H9 (cell line): ENCODE data around the gene RASL10A. TPM values are rescaled to one million over a fixed set of nuclear protein-coding genes. Genes with fewer than 3 reads are reported as not detected.
A peak's percentile ranks its signal among the peaks of the same experiment; 100 is the strongest.

ENCODE experiments used
- DNase-seq: peaks from one replicate; pipeline ENCODE4 v3.0.0-alpha.2; 2017
- H2AFZ ChIP-seq: one replicate; pipeline ENCODE4 v1.6.1; 2013; ENCODE audit warnings: mild to moderate bottlenecking, low read length, control low read depth, moderate library complexity
- H2AK5ac ChIP-seq: 2 replicates; pipeline ENCODE4 v1.6.1; 2013; ENCODE audit warnings: low read length, control low read depth, mixed read lengths; ENCODE audit not compliant: insufficient read length
- H2BK120ac ChIP-seq: one replicate; pipeline ENCODE4 v1.6.1; 2013; ENCODE audit warnings: low read depth, mild to moderate bottlenecking, low read length, control low read depth, inconsistent platforms; ENCODE audit not compliant: poor library complexity, severe bottlenecking
- H2BK12ac ChIP-seq: 2 replicates; pipeline ENCODE4 v1.6.1; 2013; ENCODE audit warnings: low read length, control low read depth, mixed read lengths, low read depth; ENCODE audit not compliant: insufficient read length
- H2BK15ac ChIP-seq: 2 replicates; pipeline ENCODE4 v1.6.1; 2013; ENCODE audit warnings: low read depth, low read length, control low read depth
- H2BK20ac ChIP-seq: one replicate; pipeline ENCODE4 v1.6.1; 2013; ENCODE audit warnings: low read depth, mild to moderate bottlenecking, low read length, control low read depth, inconsistent platforms; ENCODE audit not compliant: poor library complexity, severe bottlenecking
- H2BK5ac ChIP-seq: 2 replicates; pipeline ENCODE4 v1.6.1; 2013; ENCODE audit warnings: low read length, control low read depth, mixed read lengths; ENCODE audit not compliant: insufficient read length
- H3K14ac ChIP-seq: 2 replicates; pipeline ENCODE4 v1.6.1; 2013; ENCODE audit warnings: low read length, control low read depth; ENCODE audit not compliant: insufficient read depth
- H3K18ac ChIP-seq: 2 replicates; pipeline ENCODE4 v1.6.1; 2013; ENCODE audit warnings: low read depth, mild to moderate bottlenecking, mixed read lengths, low read length, control low read depth; ENCODE audit not compliant: insufficient read length
- H3K23ac ChIP-seq: 2 replicates; pipeline ENCODE4 v1.6.1; 2013; ENCODE audit warnings: low read length, control low read depth, mixed read lengths, low read depth; ENCODE audit not compliant: insufficient read length
- H3K23me2 ChIP-seq: 2 replicates; pipeline ENCODE4 v1.6.1; 2013; ENCODE audit warnings: low read depth, mild to moderate bottlenecking, mixed read lengths, low read length, control low read depth; ENCODE audit not compliant: insufficient read length, poor library complexity, severe bottlenecking
- H3K27ac ChIP-seq: 2 replicates; pipeline ENCODE4 v1.5.1; 2013; ENCODE audit warnings: low read length, control low read depth, mixed read lengths, low read depth; ENCODE audit not compliant: insufficient read length
- H3K27me3 ChIP-seq: 2 replicates; pipeline ENCODE4 v1.6.1; 2013; ENCODE audit warnings: low read length, control low read depth, inconsistent platforms; ENCODE audit not compliant: insufficient read depth
- H3K4ac ChIP-seq: 2 replicates; pipeline ENCODE4 v1.6.1; 2013; ENCODE audit warnings: low read depth, mild to moderate bottlenecking, control low read depth, inconsistent platforms, low read length, moderate library complexity
- H3K4me1 ChIP-seq: 2 replicates; pipeline ENCODE4 v1.6.1; 2013; ENCODE audit warnings: low read length, control low read depth, inconsistent platforms; ENCODE audit not compliant: insufficient read depth
- H3K4me2 ChIP-seq: 2 replicates; pipeline ENCODE4 v1.6.1; 2013; ENCODE audit warnings: low read length, control low read depth, mixed read lengths; ENCODE audit not compliant: insufficient read length, insufficient read depth
- H3K56ac ChIP-seq: 2 replicates; pipeline ENCODE4 v1.6.1; 2013; ENCODE audit warnings: low read depth, mild to moderate bottlenecking, mixed read lengths, low read length, control low read depth; ENCODE audit not compliant: insufficient read length
- H3K79me1 ChIP-seq: 2 replicates; pipeline ENCODE4 v1.6.1; 2013; ENCODE audit warnings: low read depth, mild to moderate bottlenecking, moderate library complexity, low read length, control low read depth, inconsistent platforms; ENCODE audit not compliant: insufficient read depth, poor library complexity, severe bottlenecking
- H3K79me2 ChIP-seq: 2 replicates; pipeline ENCODE4 v1.6.1; 2013; ENCODE audit warnings: low read length, control low read depth, inconsistent platforms; ENCODE audit not compliant: insufficient read depth
- H3K9ac ChIP-seq: 2 replicates; pipeline ENCODE4 v1.6.1; 2013; ENCODE audit warnings: low read length, control low read depth, mixed read lengths; ENCODE audit not compliant: insufficient read length; ENCODE audit errors: extremely low read depth
- H3K9me3 ChIP-seq: one replicate; pipeline ENCODE4 v1.6.1; 2013; ENCODE audit warnings: low read depth, low read length, inconsistent platforms; ENCODE audit not compliant: control insufficient read depth
- H3T11ph ChIP-seq: one replicate; pipeline ENCODE4 v1.6.1; 2013; ENCODE audit warnings: mild to moderate bottlenecking, low read length, control low read depth, inconsistent platforms
- H4K20me1 ChIP-seq: one replicate; pipeline ENCODE4 v1.6.1; 2013; ENCODE audit not compliant: control insufficient read depth, insufficient read length, insufficient read depth
- H4K5ac ChIP-seq: 2 replicates; pipeline ENCODE4 v1.6.1; 2013; ENCODE audit warnings: low read depth, mild to moderate bottlenecking, mixed read lengths, low read length, control low read depth; ENCODE audit not compliant: insufficient read length
- H4K8ac ChIP-seq: replicated peaks from 2 replicates; pipeline ENCODE4 v1.6.1; 2013; ENCODE audit warnings: low read length, control low read depth, mixed read lengths, low read depth; ENCODE audit not compliant: insufficient read length
- H4K91ac ChIP-seq: 2 replicates; pipeline ENCODE4 v1.6.1; 2013; ENCODE audit warnings: low read depth, mild to moderate bottlenecking, moderate library complexity, mixed read lengths, low read length, control low read depth; ENCODE audit not compliant: insufficient read length
- H3K27ac Mint-ChIP-seq, 3 experiments: 2 replicates in 2 of 3; 3 replicates in 1 of 3; pipeline ENCODE4 v1.8.0; 2020 to 2021; ENCODE audit warnings: mixed read lengths in 3 of 3, mild to moderate bottlenecking in 1 of 3, moderate library complexity in 1 of 3
- H3K27me3 Mint-ChIP-seq: 2 replicates; pipeline ENCODE4 v1.8.0; 2021; ENCODE audit warnings: low read depth, mild to moderate bottlenecking, moderate library complexity, mixed read lengths
- H3K36me3 Mint-ChIP-seq, 3 experiments: 2 replicates in 2 of 3; 3 replicates in 1 of 3; pipeline ENCODE4 v1.8.0; 2020 to 2021; ENCODE audit warnings: low read depth in 3 of 3, mixed read lengths in 3 of 3; ENCODE audit not compliant: insufficient read depth in 1 of 3
- H3K4me1 Mint-ChIP-seq, 2 experiments: 2 replicates each; pipeline ENCODE4 v1.8.0; 2020; ENCODE audit warnings: mixed read lengths in 2 of 2
- H3K4me3 Mint-ChIP-seq, 2 experiments: 2 replicates in 1 of 2; 3 replicates in 1 of 2; pipeline ENCODE4 v1.8.0; 2020 to 2021; ENCODE audit warnings: mild to moderate bottlenecking in 2 of 2, mixed read lengths in 2 of 2, moderate library complexity in 1 of 2
- H3K9me3 Mint-ChIP-seq, 2 experiments: 2 replicates in 1 of 2; 3 replicates in 1 of 2; pipeline ENCODE4 v1.8.0; 2020; ENCODE audit warnings: mild to moderate bottlenecking in 2 of 2, mixed read lengths in 2 of 2, moderate library complexity in 1 of 2
- WGBS: extraction: QIAGEN DNeasy Blood & Tissue Kit; methylation state at CpG from one replicate; pipeline ENCODE4 v1.1.7; 2013; ENCODE audit warnings: missing lambda C conversion rate, low lambda C conversion rate, mixed read lengths; ENCODE audit not compliant: insufficient read length; ENCODE audit errors: extremely low coverage; 5-methylcytosine and 5-hydroxymethylcytosine counted together
- total RNA-seq: library from RNA; stranded (reverse); gene quantifications from 2 replicates; pipeline ENCODE4 v1.2.1, GENCODE V29; 2021
- TF ChIP-seq, protein P1 (sequence below): fragments of 200-600 bp; sonication (generic); conservative IDR thresholded peaks from 3 replicates; pipeline ENCODE4 v1.8.0; 2021; ENCODE audit warnings: antibody characterized with exemption, mild to moderate bottlenecking

RASL10A gene
- total RNA-seq, 1 experiment from 2014 or later: 0.90 TPM

DNA sequence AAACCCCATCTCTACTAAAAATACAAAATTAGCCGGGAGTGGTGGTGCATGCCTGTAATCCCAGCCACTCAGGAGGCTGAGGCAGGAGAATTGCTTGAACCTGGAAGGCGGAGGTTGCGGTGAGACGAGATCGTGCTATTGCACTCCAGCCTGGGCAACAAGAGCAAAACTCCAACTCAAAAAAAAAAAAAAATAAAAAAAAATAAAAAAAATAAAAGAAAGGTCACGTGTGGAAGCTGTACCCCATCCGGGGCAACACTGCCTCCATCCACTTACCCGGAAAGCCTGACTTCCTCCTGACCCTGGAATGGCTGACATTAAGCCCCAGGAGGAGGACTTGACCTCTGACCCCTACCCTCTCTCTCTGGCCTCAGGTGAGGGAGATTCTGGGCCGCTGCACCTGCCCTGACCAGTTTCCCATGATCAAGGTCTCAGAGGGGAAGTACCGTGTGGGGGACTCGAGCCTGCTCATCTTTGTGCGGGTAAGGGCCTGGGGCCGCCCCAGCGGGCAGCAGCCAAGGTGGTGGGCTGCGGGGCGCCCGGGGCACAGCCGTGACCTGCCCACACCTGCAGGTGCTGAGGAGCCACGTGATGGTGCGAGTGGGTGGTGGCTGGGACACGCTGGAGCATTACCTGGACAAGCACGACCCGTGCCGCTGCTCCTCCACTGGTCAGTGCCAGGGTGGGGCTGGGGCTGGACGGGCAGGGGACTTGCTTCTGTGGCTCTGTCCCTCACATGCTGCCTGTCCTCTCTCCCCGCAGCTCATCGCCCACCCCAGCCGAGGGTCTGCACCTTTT lies 5.2 kb downstream of the RASL10A start:
- no peak overlapping the region for H3K9ac ChIP-seq
- TF ChIP-seq, protein P1, sequence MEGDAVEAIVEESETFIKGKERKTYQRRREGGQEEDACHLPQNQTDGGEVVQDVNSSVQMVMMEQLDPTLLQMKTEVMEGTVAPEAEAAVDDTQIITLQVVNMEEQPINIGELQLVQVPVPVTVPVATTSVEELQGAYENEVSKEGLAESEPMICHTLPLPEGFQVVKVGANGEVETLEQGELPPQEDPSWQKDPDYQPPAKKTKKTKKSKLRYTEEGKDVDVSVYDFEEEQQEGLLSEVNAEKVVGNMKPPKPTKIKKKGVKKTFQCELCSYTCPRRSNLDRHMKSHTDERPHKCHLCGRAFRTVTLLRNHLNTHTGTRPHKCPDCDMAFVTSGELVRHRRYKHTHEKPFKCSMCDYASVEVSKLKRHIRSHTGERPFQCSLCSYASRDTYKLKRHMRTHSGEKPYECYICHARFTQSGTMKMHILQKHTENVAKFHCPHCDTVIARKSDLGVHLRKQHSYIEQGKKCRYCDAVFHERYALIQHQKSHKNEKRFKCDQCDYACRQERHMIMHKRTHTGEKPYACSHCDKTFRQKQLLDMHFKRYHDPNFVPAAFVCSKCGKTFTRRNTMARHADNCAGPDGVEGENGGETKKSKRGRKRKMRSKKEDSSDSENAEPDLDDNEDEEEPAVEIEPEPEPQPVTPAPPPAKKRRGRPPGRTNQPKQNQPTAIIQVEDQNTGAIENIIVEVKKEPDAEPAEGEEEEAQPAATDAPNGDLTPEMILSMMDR: no peak
- no CpG with 5 or more reads among the region's 28 CpGs for WGBS
- no peak overlapping the region for H3K27ac ChIP-seq
- no peak overlapping the region for H2AK5ac ChIP-seq
- peaks cover 35% of the 10 kb centered on the region for H3K27me3 Mint-ChIP-seq
- DNase-seq: no peak
- H3K79me1 ChIP-seq: no peaks in the 10 kb centered on the region
- H3K4me1 Mint-ChIP-seq: peaks cover 21 to 40% of the 10 kb centered on the region in 2 experiments
- H2BK120ac ChIP-seq: no peak overlapping the region
- H3K36me3 Mint-ChIP-seq: peaks cover 0 to 5% (median 0%) of the 10 kb centered on the region in 3 experiments; a peak in 3 of 7 replicates
- no peak overlapping the region for H3K56ac ChIP-seq
- no peaks in the 10 kb centered on the region for H4K20me1 ChIP-seq
- H3K4me3 Mint-ChIP-seq: no peak overlapping the region
- no peaks in the 10 kb centered on the region for H3K79me2 ChIP-seq
- H3K23ac ChIP-seq: no peak overlapping the region
- H3K9me3 ChIP-seq: no peaks in the 10 kb centered on the region
- H3K27ac Mint-ChIP-seq: no peak overlapping the region
- H2AFZ ChIP-seq: no peak overlapping the region
- no peak overlapping the region for H3T11ph ChIP-seq
- peak overlapping the region; percentile 39 for H3K18ac ChIP-seq
- no peak overlapping the region for H3K4me2 ChIP-seq
- no peak overlapping the region for H3K4ac ChIP-seq
- no peak overlapping the region for H4K5ac ChIP-seq
- no peak overlapping the region for H2BK15ac ChIP-seq
- H3K4me1 ChIP-seq: no peaks in the 10 kb centered on the region
- H3K9me3 Mint-ChIP-seq: peaks cover 2 to 11% of the 10 kb centered on the region in 2 experiments; a peak in 4 of 5 replicates
- peak overlapping the region; percentile 26 for H3K14ac ChIP-seq
- H3K27me3 ChIP-seq: peaks cover 19% of the 10 kb centered on the region
- peaks cover 10% of the 10 kb centered on the region for H3K23me2 ChIP-seq
- no peak overlapping the region for H4K8ac ChIP-seq
- H4K91ac ChIP-seq: no peak overlapping the region
- no peak overlapping the region for H2BK5ac ChIP-seq
- no peak overlapping the region for H2BK12ac ChIP-seq
- no peak overlapping the region for H2BK20ac ChIP-seq
